WI38 (cell line): ENCODE measurements around the gene LSAMP.
"Not testable (repeated sequence)": the region's sequence is repeated elsewhere in the genome, so short reads cannot be mapped to it uniquely, and the experiment has no call there.

Experiments used
- H3K4me3 ChIP-seq: 2 replicates; pipeline ENCODE4 v1.5.1; 2011; ENCODE audit warnings: low read depth, mild to moderate bottlenecking, control low read depth, low read length
- CTCF ChIP-seq: IDR thresholded peaks from 2 replicates; pipeline ENCODE4 v1.5.1; 2012; ENCODE audit warnings: low read depth, mild to moderate bottlenecking, control low read depth, low read length

The LSAMP gene

GRCh38 chr3:115855911-115856310 is 589.4 kb downstream of the LSAMP start:
- H3K4me3 ChIP-seq, result no peak overlapping the region
- no peak for TF ChIP-seq CTCF

- H3K4me3 ChIP-seq, result no peak overlapping the region
- no peak for TF ChIP-seq CTCF
Observed at GRCh38 chr3:115853104-115853503, 592.2 kb downstream of the LSAMP start.

- no peak overlapping the region for H3K4me3 ChIP-seq
- no peak for TF ChIP-seq CTCF
Observed at GRCh38 chr3:115852278-115852677, 593.0 kb downstream of the LSAMP start.

GRCh38 chr3:115851571-115851970 is 593.7 kb downstream of the LSAMP start:
- no peak for TF ChIP-seq CTCF
- H3K4me3 ChIP-seq, result no peak overlapping the region

- no peak overlapping the region for H3K4me3 ChIP-seq
- TF ChIP-seq CTCF, result no peak
Observed at GRCh38 chr3:115848641-115849040, 596.6 kb downstream of the LSAMP start.

- H3K4me3 ChIP-seq, result no peak overlapping the region
- no peak for TF ChIP-seq CTCF
Observed at GRCh38 chr3:115845986-115846385, 599.3 kb downstream of the LSAMP start.

GRCh38 chr3:115844729-115845128 is 600.6 kb downstream of the LSAMP start:
- H3K4me3 ChIP-seq, result not testable (repeated sequence)

- TF ChIP-seq CTCF, result no peak
- no peak overlapping the region for H3K4me3 ChIP-seq
Observed at GRCh38 chr3:115843206-115843605, 602.1 kb downstream of the LSAMP start.
